ENCODE data around the gene DTNB. TPM values are rescaled to one million over a fixed set of nuclear protein-coding genes. Genes with fewer than 3 reads are reported as not detected.

The DTNB gene
- total RNA-seq, 1 experiment from 2014 or later = 51.9 TPM

DNA sequence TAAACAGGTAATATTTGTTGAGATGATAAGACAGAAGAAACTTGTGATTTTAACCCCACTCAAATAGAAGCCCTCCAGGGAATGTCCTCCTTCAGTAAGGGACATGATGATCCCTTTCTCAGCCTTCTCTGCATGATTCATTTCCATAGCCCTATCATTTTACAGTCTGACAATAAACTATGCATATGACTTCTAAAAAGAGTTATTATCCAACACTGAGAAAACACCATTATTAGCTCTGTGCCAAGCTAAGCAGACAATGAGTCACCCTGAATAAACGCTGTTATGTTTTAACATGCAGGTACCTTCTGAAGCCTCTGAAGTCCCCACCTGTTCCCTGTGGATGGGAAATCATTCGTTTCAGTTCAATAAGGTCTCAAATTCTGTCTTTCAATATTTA, 54.7 kb downstream of the DTNB start:
- CTCF ChIA-PET = interaction anchor here (1.0 to 2.3 kb wide), 3 partner anchors 11 to 82 kb away, joined by 4 to 10 read pairs (median 8); no protein-coding TSS in a partner anchor

DNA sequence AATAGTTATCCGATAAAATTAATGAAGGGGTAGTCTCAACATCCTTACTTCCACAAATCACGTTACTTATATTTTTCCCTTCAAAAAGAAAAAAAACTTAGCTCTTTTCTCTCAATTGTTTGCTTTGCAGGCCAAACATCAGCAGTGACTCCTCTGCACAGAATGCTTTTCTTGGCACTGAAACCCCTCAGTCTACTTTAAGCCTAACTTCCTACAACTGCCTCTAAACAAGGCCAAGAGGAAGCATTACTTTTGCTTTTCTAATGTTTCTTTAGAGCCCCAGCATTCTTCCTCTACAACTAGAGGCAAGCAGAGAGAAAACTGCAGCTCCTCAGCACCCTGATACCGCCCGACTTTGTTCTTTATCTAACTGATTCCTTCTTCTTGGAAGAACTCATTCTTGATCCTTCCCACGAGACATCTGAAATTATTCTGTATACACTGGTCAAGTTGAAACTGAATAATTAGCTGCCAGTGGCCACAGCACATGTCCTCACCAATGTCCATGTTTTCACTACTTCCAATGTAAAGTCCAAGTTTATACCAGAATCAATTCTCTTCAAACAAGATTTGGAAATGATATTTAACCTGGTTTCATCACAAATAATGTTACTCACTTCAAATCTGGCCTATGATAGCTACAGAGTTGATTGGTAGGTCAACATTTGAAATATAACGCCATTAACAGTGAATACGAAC, 55.3 kb downstream of the DTNB start:
- Histone ChIP-seq H2AFZ (no peak overlapping the region), H3K4me3 (no peak overlapping the region), H3K9me2 (ENCODE audit: insufficient read depth) (0 out of 2 replicates have a peak, but pooled peaks cover 3% of the 10 kb centered on the region), H3K79me2 (ENCODE audit: low read depth) (0 out of 2 replicates have a peak, but pooled peaks cover 8% of the 10 kb centered on the region), H3K27ac (peak overlapping the region; percentile 62), H3K9me3 (ENCODE audit: insufficient read depth, low read depth) (no peaks in the 10 kb centered on the region), H3K4me2 (peak overlapping the region; percentile 54), H3F3A (ENCODE audit: insufficient read depth, low read depth) (peaks cover 19% of the 10 kb centered on the region), H4K20me1 (ENCODE audit: insufficient read depth) (no peaks in the 10 kb centered on the region), H3K4me1 (replicated peaks; ENCODE audit: insufficient read depth) (peaks cover 25% of the 10 kb centered on the region), H3K27me3 (ENCODE audit: insufficient read depth, low read depth) (no peaks in the 10 kb centered on the region), H3K36me3 (ENCODE audit: low read depth) (no peaks in the 10 kb centered on the region)
- POLR2A ChIA-PET (ENCODE audit: unreplicated experiment) = interaction anchor here (0.6 to 0.7 kb wide), 4 partner anchors 46 to 735 kb away, joined by 3 to 13 read pairs (median 4); partner anchors contain the start of gene ASXL2
- CTCF ChIA-PET = interaction anchor here (1.0 to 2.3 kb wide), 3 partner anchors 10 to 82 kb away, joined by 4 to 10 read pairs (median 8); no protein-coding TSS in a partner anchor
- DNase-seq = peak; percentile 9 to 52
- intact Hi-C loops (cut with micrococcal nuclease; ENCODE audit: unreplicated experiment) = loop anchor here (1.0 kb wide), 1 partner anchor 46 kb away; no protein-coding TSS in a partner anchor
- no TSS peak for BruUV-seq (replicated peaks)
- TF ChIP-seq EZH2 (IDR thresholded peaks at IDR 0.05; ENCODE audit: low read depth) = no peak
- TF ChIP-seq, protein P1, sequence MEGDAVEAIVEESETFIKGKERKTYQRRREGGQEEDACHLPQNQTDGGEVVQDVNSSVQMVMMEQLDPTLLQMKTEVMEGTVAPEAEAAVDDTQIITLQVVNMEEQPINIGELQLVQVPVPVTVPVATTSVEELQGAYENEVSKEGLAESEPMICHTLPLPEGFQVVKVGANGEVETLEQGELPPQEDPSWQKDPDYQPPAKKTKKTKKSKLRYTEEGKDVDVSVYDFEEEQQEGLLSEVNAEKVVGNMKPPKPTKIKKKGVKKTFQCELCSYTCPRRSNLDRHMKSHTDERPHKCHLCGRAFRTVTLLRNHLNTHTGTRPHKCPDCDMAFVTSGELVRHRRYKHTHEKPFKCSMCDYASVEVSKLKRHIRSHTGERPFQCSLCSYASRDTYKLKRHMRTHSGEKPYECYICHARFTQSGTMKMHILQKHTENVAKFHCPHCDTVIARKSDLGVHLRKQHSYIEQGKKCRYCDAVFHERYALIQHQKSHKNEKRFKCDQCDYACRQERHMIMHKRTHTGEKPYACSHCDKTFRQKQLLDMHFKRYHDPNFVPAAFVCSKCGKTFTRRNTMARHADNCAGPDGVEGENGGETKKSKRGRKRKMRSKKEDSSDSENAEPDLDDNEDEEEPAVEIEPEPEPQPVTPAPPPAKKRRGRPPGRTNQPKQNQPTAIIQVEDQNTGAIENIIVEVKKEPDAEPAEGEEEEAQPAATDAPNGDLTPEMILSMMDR (conservative IDR thresholded peaks at IDR 0.05) = no peak

More for the DNA sequence above, 54.7 kb downstream of the DTNB start:
- BruUV-seq (replicated peaks) = no TSS peak
- POLR2A ChIA-PET (ENCODE audit: unreplicated experiment) = no interaction called here
- Histone ChIP-seq H3K9me2 (ENCODE audit: insufficient read depth) (0 out of 2 replicates have a peak, but pooled peaks cover 3% of the 10 kb centered on the region), H3K4me3 (no peak overlapping the region), H2AFZ (no peak overlapping the region), H3K36me3 (ENCODE audit: low read depth) (no peaks in the 10 kb centered on the region), H3K27me3 (ENCODE audit: insufficient read depth, low read depth) (no peaks in the 10 kb centered on the region), H3K27ac (peak overlapping the region; percentile 62), H3K4me2 (peak overlapping the region; percentile 54), H3K79me2 (ENCODE audit: low read depth) (0 out of 2 replicates have a peak, but pooled peaks cover 8% of the 10 kb centered on the region), H4K20me1 (ENCODE audit: insufficient read depth) (no peaks in the 10 kb centered on the region), H3K9me3 (ENCODE audit: insufficient read depth, low read depth) (no peaks in the 10 kb centered on the region), H3K4me1 (replicated peaks; ENCODE audit: insufficient read depth) (peaks cover 25% of the 10 kb centered on the region), H3F3A (ENCODE audit: insufficient read depth, low read depth) (peaks cover 19% of the 10 kb centered on the region)
- intact Hi-C loops (cut with micrococcal nuclease; ENCODE audit: unreplicated experiment) = loop anchor here (1.0 kb wide), 1 partner anchor 46 kb away; no protein-coding TSS in a partner anchor
- peak in 1 of 2 experiments; percentile 94 for DNase-seq
- TF ChIP-seq EZH2 (IDR thresholded peaks at IDR 0.05; ENCODE audit: low read depth) = no peak
- TF ChIP-seq, protein P1 (conservative IDR thresholded peaks at IDR 0.05) = no peak

GRCh38 chr2:25615920-25616319, 57.5 kb downstream of the DTNB start:
- Histone ChIP-seq H3K27ac (no peak overlapping the region), H4K20me1 (ENCODE audit: insufficient read depth) (no peaks in the 10 kb centered on the region), H2AFZ (no peak overlapping the region), H3K9me2 (ENCODE audit: insufficient read depth) (0 out of 2 replicates have a peak, but pooled peaks cover 3% of the 10 kb centered on the region), H3K9me3 (ENCODE audit: insufficient read depth, low read depth) (no peaks in the 10 kb centered on the region), H3K27me3 (ENCODE audit: insufficient read depth, low read depth) (no peaks in the 10 kb centered on the region), H3F3A (ENCODE audit: insufficient read depth, low read depth) (peaks cover 23% of the 10 kb centered on the region), H3K4me1 (replicated peaks; ENCODE audit: insufficient read depth) (peaks cover 25% of the 10 kb centered on the region), H3K36me3 (ENCODE audit: low read depth) (no peaks in the 10 kb centered on the region), H3K79me2 (ENCODE audit: low read depth) (0 out of 2 replicates have a peak, but pooled peaks cover 8% of the 10 kb centered on the region), H3K4me3 (no peak overlapping the region), H3K4me2 (no peak overlapping the region)
- intact Hi-C loops (cut with micrococcal nuclease; ENCODE audit: unreplicated experiment) = no loop called here
- DNase-seq = no peak
- POLR2A ChIA-PET (ENCODE audit: unreplicated experiment) = no interaction called here
- TF ChIP-seq, protein P1 (conservative IDR thresholded peaks at IDR 0.05) = no peak
- CTCF ChIA-PET = no interaction called here
- BruUV-seq (replicated peaks) = no TSS peak

Measured in PC-9 (cell line).